Measurements from ENCODE around the gene FOXQ1. TPM values are rescaled to one million over a fixed set of nuclear protein-coding genes. Genes with fewer than 3 reads are reported as not detected.

The FOXQ1 gene
- total RNA-seq, 1 donor from 2014 or later: 2.0 TPM

DNA sequence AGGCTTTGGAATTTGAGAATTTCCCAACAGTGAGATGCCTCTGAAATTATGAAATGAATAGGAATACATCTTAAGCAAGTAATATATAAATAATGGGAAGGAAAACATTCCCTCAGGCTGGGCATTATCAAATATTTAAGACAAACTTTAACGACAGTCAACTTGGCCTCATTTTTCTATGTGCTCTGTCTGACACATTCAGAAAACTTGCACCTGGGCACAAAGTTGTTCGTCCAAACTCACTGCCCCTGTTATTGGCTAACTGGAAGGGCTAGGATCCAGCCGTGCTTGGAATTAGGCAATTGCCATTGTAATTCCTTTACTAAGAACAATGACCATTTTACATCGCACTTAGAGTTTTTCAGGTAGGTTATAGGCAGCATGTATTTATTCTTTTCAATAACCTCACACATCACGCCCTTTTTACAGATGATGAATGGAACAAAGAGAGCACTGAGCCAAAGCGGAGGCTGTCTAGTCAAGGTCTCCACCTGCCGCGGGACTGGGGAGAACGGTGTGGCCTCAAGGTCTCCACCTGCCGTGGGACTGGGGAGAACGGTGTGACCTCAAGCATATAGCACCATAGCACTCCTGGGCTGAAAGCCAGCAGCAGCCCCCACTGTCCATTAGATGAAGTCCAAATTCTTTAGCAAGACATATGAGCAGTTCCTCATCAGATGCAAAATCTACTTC is 40.7 kb upstream of the FOXQ1 start:
- peaks cover 36% of the 10 kb centered on the region for H3K9me3 Mint-ChIP-seq (ENCODE audit: low read depth)
- peaks cover 1% of the 10 kb centered on the region for H3K36me3 Mint-ChIP-seq (ENCODE audit: insufficient read depth)
- H3K4me3 Mint-ChIP-seq (ENCODE audit: low read depth): no peak overlapping the region
- no peak for TF ChIP-seq CTCF (IDR thresholded peaks at IDR 0.05; ENCODE audit: unreplicated experiment)
- peaks cover 6% of the 10 kb centered on the region for H3K27me3 Mint-ChIP-seq
- no peak for DNase-seq (ENCODE audit: low spot score, unreplicated experiment)
- H3K4me1 Mint-ChIP-seq (ENCODE audit: low read depth): peaks cover 6% of the 10 kb centered on the region
- H3K27ac Mint-ChIP-seq: no peak overlapping the region

DNA sequence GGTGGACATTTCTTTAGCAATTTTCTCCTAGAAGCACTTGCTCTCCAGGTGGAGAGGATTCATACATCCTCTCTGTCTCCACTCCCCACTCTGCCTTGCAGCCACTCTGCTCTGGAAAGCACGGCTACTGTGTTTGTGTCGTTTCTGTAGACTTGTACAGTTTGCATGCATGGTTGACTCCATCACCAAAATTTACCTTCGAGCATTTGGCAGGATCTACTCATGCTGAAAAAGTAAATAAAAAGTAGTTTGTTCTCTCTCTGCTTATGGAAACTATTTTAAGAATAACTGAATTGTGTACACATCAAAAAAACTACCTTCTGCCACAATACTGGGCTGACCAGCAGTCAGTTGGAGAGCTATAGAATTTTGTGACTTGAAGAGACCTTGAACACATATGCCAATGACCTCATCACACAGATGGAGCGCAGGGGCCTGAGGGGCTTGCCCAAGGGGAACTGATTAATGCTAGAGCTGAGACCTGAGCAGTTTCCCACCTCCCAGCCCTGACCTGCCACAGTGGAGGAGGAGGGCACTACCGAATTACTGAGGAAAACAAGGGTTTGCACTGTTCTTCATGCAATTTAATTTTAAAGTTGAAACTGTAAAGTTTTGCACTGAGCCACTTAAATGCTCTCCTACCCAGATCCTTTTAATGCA is 33.7 kb upstream of the FOXQ1 start:
- Mint-ChIP-seq H3K4me1 (ENCODE audit: low read depth) (peaks cover 7% of the 10 kb centered on the region), H3K27ac (no peak overlapping the region), H3K36me3 (ENCODE audit: insufficient read depth) (peaks cover 1% of the 10 kb centered on the region), H3K27me3 (peaks cover 16% of the 10 kb centered on the region), H3K4me3 (ENCODE audit: low read depth) (no peak overlapping the region), H3K9me3 (ENCODE audit: low read depth) (peaks cover 21% of the 10 kb centered on the region)
- DNase-seq (ENCODE audit: low spot score, unreplicated experiment): no peak
- no peak for TF ChIP-seq CTCF (IDR thresholded peaks at IDR 0.05; ENCODE audit: unreplicated experiment)

DNA sequence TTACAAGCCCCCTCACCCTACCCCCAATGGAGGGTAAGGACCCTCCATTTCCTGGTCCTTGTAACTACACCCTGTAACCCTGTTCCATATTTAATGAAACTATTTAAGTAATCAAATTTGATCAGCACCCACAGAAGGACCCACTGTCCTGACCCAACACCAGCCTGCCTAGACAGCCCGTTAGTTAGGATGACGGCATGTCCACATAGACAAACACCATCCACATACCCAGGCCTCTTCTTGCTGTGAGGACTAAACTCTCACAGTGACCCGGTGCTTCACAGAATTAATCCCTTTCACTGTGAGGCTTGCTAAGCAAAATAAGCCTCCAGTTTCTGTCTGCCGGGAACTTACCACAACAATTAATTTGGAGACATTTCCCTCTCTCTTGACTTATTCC is 32.8 kb upstream of the FOXQ1 start:
- H3K9me3 Mint-ChIP-seq (ENCODE audit: low read depth): peaks cover 17% of the 10 kb centered on the region
- H3K4me1 Mint-ChIP-seq (ENCODE audit: low read depth): peaks cover 14% of the 10 kb centered on the region
- peaks cover 16% of the 10 kb centered on the region for H3K27me3 Mint-ChIP-seq
- H3K4me3 Mint-ChIP-seq (ENCODE audit: low read depth): no peak overlapping the region
- peaks cover 1% of the 10 kb centered on the region for H3K36me3 Mint-ChIP-seq (ENCODE audit: insufficient read depth)
- no peak for TF ChIP-seq CTCF (IDR thresholded peaks at IDR 0.05; ENCODE audit: unreplicated experiment)
- DNase-seq (ENCODE audit: low spot score, unreplicated experiment): no peak
- H3K27ac Mint-ChIP-seq: no peak overlapping the region

GRCh38 chr6:1280666-1281300 is 31.1 kb upstream of the FOXQ1 start:
- Mint-ChIP-seq H3K4me3 (ENCODE audit: low read depth) (no peak overlapping the region), H3K36me3 (ENCODE audit: insufficient read depth) (no peaks in the 10 kb centered on the region), H3K27ac (no peak overlapping the region), H3K9me3 (ENCODE audit: low read depth) (peaks cover 2% of the 10 kb centered on the region), H3K27me3 (peaks cover 16% of the 10 kb centered on the region), H3K4me1 (ENCODE audit: low read depth) (peaks cover 14% of the 10 kb centered on the region)
- no peak for DNase-seq (ENCODE audit: low spot score, unreplicated experiment)
- TF ChIP-seq CTCF (IDR thresholded peaks at IDR 0.05; ENCODE audit: unreplicated experiment): no peak

- H3K4me1 Mint-ChIP-seq (ENCODE audit: low read depth): peaks cover 14% of the 10 kb centered on the region
Observed at GRCh38 chr6:1281746-1282145, 30.2 kb upstream of the FOXQ1 start.

More at GRCh38 chr6:1281746-1282145, 30.2 kb upstream of the FOXQ1 start:
- no peaks in the 10 kb centered on the region for H3K9me3 Mint-ChIP-seq (ENCODE audit: low read depth)
- no peak for TF ChIP-seq CTCF (IDR thresholded peaks at IDR 0.05; ENCODE audit: unreplicated experiment)
- no peak overlapping the region for H3K4me3 Mint-ChIP-seq (ENCODE audit: low read depth)
- H3K36me3 Mint-ChIP-seq (ENCODE audit: insufficient read depth): no peaks in the 10 kb centered on the region
- DNase-seq (ENCODE audit: low spot score, unreplicated experiment): no peak
- no peak overlapping the region for H3K27ac Mint-ChIP-seq
- peaks cover 16% of the 10 kb centered on the region for H3K27me3 Mint-ChIP-seq
